GM21529 (cell line): ENCODE measurements around the gene ZNF683.
"Not testable (repeated sequence)": the region's sequence is repeated elsewhere in the genome, so short reads cannot be mapped to it uniquely, and the experiment has no call there.

Experiments used
- ATAC-seq: cut with Tn5 transposase; IDR thresholded peaks from one replicate; pipeline ENCODE4 v1.9.1; 2021; ENCODE audit not compliant: unreplicated experiment

The ZNF683 gene

DNA sequence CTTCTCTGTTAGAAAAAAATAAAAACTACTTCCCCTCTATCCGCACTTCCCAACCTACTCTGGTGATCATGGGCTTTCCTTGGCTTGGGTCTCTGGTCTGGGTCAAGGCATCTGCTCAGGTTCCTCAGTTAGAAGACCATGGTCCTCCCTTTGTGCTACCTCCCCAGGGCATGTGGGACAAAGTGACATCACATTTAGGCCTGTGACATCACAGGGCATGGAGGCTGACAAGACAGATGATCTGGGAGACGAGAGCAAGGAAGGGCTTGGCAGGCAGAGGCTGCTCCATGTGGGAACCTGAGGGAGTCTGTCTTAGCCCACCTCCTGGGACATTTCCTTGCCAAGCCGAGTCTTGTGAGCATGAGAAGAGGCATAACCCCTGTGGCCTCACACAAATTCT lies at the start of gene ZNF683:
Gene ZNF683, minus strand, starts transcription at position 140 of the 400 bp plus-strand sequence. CDS start 4,179 bp downstream, outside the sequence.
- ATAC-seq = not testable (repeated sequence)

DNA sequence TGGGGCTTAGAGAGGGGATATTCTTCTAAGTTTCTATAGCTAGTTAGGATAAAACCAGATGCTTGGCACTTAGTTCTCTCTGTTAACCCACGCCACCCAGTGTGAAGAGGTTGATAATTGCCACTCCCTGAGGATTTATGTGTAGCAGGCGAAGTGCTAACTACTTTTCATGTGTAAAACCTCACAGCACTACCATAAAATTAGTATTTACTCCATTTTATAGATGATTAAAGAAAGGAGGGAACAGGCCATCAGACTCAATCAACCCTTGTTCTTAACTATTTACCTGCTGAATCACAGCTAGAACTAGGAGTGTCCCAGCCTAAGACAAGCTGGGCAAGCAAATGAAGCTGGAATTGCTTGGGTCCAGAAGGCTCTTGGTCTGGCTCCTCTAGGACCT lies 46.9 kb upstream of the ZNF683 start:
- no peak for ATAC-seq

GRCh38 chr1:26418865-26419349 lies 46.4 kb upstream of the ZNF683 start:
- no peak for ATAC-seq

DNA sequence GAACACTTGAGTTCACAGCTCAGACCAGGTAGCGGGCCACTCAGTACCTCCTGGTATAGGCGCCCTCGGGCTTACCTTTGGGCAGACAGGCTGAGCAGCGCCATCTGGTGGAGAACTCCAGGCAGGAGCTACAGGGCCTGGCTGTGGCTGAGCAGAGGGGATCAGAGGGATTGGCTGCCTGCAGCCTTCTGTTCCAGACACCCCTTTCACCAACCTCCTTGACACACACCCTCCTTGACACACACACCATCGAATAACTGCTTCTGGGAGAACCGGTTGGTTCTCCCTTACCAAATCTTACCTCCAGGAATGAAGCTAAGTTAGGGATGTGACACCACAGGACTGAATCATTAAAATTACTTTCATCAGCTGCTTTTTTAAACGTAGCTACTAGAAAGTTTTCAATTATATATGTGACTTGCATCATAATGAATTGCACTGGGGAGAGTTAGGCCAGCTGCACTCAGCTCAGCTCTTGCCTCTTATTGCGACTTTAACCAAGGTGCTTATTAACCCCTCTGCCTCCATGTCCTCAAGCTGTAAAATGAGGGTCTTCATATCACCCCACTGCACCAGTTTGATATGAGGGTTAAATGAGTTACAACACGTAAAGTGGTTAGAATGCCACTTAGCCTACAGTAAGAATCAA lies 44.7 kb upstream of the ZNF683 start:
- peak; percentile 65 for ATAC-seq

GRCh38 chr1:26413031-26413430 lies 40.5 kb upstream of the ZNF683 start:
- no peak for ATAC-seq

GRCh38 chr1:26412180-26412840 lies 39.8 kb upstream of the ZNF683 start:
- ATAC-seq = no peak

DNA sequence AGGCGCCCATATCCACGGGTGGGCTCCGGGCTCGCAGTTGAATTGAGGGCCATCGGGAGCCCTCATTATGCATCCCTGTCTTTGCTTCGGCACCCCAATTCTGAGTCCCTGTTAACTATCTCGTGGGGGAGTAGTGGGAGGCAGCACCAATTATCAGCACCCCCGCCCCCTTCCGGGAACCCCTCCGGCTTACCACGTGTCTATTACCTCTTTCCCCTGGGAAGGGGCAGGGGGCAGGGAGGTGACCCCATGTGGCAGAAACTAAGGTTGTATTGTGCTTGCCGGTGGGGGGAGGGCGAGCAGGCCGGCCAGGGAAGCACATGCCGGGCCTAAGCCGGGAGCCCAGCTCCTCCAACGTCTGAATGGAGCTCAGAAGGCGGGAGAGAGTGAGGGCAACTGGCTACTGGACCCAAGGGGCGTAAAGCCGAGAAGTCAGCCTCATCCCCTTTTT lies 39.1 kb upstream of the ZNF683 start:
- no peak for ATAC-seq

- no peak for ATAC-seq
Measured at GRCh38 chr1:26410706-26411623, 38.4 kb upstream of the ZNF683 start, which contains the start of gene LIN28A. LIN28A (plus strand) TSS chr1:26410817; CDS start chr1:26410892, 75 bp downstream.

DNA sequence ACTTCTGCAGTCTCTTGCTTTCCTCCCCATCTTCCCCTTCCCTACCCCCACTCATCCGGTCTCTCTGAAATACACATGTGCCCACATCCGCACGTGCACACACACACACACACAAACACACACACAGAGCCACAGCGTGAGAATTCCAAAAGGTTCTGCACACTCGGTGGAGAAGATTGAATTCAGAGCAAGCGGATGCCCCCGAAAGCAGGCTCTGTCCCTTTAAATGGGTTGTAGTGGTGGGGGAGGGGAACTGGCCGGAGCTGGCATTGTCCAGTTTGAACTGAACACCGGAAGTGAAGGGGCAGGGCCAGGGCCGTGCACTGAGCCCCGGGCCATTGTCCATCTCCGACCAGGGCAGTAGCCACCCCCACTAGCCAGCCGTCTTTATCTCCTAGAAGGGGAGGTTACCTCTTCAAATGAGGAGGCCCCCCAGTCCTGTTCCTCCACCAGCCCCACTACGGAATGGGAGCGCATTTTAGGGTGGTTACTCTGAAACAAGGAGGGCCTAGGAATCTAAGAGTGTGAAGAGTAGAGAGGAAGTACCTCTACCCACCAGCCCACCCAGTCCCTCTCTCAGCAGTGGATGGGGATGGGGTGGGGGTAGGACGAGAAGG lies 36.7 kb upstream of the ZNF683 start:
- no peak for ATAC-seq

DNA sequence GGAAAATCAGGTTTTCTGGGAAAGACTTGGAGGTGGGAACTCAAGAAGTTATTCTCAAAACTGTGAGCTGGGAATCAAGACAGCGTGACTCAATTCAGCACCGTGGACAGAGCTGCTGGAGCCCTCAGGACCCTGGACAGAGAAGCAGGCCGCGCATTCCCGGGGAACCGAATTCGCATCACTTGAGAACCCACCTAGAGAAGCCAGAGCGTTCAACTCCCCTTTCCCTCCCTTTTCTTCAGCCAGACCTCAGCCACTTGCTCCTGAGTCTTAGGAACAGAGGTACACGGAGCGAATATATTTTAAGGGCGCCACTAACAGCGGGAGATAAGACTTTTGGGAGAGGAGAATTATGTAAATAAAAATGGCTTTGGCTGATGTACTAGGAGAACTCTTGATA lies 36.1 kb upstream of the ZNF683 start:
- ATAC-seq = no peak

- ATAC-seq = no peak
Measured at GRCh38 chr1:26405281-26405915, 32.8 kb upstream of the ZNF683 start.

GRCh38 chr1:26404641-26405040 lies 32.1 kb upstream of the ZNF683 start:
- no peak for ATAC-seq

- ATAC-seq = no peak
Measured at GRCh38 chr1:26403656-26404055, 31.1 kb upstream of the ZNF683 start.

DNA sequence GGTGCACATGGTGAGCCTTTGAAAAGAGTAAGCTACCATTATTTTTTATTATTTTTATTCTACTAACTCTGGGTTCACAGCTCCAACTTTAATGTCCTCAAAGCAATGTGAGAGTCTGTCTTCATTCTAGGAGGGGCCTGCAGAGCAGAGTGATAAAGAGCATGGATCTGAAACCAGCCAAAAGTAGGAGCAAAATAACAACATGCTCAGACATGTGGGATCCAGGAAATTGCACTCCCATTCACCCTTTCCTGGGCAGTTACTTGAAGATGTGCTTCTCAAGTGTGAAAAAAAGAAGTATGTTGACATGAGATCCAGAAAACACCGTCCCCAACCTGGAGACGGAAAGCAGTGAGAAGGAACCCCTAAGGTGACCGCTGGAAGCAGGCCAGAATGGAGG lies 29.3 kb upstream of the ZNF683 start:
- ATAC-seq = no peak

GRCh38 chr1:26399034-26399433 lies 26.5 kb upstream of the ZNF683 start:
- no peak for ATAC-seq

DNA sequence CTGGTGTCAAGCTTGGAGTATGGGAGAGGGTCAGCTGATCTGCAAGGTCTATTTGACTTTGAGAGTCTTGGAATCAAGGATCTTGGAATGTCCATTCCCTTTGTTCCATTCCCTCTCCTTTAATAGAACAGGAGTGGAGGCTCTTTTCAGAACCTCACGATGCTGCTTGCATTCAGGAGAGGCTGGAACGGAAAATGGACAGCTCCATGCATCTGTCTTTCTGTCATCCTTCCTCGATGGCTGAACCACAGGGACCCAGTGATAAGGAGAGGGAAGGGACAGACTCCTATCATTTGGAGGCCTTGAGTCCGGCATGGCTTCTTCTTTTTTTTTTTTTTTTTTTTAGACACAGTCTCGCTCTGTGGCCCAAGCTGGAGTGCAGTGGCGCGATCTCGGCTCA lies 23.2 kb upstream of the ZNF683 start:
- ATAC-seq = no peak

DNA sequence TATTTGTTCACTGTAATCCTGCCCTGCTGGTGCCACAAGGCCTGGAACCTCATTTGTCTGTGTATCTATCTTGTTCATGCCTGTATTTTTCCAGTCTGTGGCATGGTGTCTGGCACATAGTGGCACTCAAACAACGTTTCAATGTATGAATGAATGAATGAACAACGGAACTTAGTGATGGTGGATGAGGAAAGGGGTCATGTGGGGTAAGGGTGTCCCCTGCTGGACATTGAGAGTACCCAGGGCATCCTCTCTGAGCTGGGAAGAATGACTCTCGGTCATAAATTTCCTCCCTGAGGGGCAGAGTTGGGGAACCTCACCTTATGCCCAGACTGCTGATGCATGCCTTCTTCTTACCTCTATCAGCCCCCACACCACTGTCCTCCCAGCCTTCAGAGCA lies 18.9 kb upstream of the ZNF683 start:
- ATAC-seq = no peak

- no peak for ATAC-seq
Measured at GRCh38 chr1:26389604-26390247, 17.2 kb upstream of the ZNF683 start.

DNA sequence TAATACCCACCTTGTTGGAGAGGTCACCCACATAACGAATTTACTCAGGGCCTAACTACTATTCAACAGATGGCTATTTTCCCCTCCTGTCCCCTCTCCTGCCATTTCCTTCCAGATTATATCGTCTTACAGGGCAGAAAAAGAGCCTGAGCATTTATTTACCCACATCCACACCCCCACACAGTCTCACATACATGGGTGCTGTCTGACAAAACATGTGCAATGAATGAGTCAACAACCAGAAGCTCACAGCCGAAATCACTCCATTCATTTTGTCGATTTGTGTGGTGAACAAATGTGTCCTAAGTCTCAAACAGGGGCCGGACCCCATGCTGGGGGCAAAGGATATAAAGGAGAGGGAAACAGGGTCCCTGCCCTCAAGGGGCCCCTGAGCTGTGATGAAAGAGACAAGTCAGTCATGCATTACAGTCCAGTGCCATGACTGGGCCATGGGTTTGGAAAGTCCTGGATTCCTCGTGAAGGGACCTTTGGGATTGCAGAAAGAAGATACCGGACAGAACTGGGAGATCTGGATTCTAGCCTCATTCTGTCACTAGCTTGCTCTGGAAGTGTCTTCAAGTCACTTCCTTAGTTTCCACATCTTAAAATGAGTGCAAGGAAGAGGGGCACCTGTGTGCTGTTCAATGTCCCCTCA lies 16.4 kb upstream of the ZNF683 start:
- no peak for ATAC-seq
